Nephron (organoid): ENCODE measurements around the gene P3H3.

Source experiments
- H3K27ac Mint-ChIP-seq, 3 experiments: 2 replicates each; pipeline ENCODE4 v1.8.0; 2020; ENCODE audit warnings: mixed read lengths in 3 of 3, mild to moderate bottlenecking in 2 of 3, moderate library complexity in 1 of 3
- H3K27me3 Mint-ChIP-seq: 2 replicates; pipeline ENCODE4 v1.8.0; 2021; ENCODE audit warnings: low read depth, mild to moderate bottlenecking, moderate library complexity, mixed read lengths
- H3K36me3 Mint-ChIP-seq: 2 replicates; pipeline ENCODE4 v1.8.0; 2020; ENCODE audit warnings: low read depth, mixed read lengths
- H3K4me1 Mint-ChIP-seq: 2 replicates; pipeline ENCODE4 v1.8.0; 2020; ENCODE audit warnings: mixed read lengths
- H3K4me3 Mint-ChIP-seq, 3 experiments: 2 replicates each; pipeline ENCODE4 v1.8.0; 2020; ENCODE audit warnings: mild to moderate bottlenecking in 3 of 3, mixed read lengths in 3 of 3, moderate library complexity in 2 of 3
- H3K9me3 Mint-ChIP-seq: 2 replicates; pipeline ENCODE4 v1.8.0; 2020; ENCODE audit warnings: mixed read lengths
- TF ChIP-seq, protein P1 (sequence below), 3 experiments: fragments of 200-600 bp; sonication (generic); IDR thresholded peaks; one replicate each; pipeline ENCODE4 v1.5.0; 2021; ENCODE audit warnings: antibody characterized with exemption in 3 of 3; ENCODE audit not compliant: unreplicated experiment in 3 of 3

Gene P3H3, protein sequence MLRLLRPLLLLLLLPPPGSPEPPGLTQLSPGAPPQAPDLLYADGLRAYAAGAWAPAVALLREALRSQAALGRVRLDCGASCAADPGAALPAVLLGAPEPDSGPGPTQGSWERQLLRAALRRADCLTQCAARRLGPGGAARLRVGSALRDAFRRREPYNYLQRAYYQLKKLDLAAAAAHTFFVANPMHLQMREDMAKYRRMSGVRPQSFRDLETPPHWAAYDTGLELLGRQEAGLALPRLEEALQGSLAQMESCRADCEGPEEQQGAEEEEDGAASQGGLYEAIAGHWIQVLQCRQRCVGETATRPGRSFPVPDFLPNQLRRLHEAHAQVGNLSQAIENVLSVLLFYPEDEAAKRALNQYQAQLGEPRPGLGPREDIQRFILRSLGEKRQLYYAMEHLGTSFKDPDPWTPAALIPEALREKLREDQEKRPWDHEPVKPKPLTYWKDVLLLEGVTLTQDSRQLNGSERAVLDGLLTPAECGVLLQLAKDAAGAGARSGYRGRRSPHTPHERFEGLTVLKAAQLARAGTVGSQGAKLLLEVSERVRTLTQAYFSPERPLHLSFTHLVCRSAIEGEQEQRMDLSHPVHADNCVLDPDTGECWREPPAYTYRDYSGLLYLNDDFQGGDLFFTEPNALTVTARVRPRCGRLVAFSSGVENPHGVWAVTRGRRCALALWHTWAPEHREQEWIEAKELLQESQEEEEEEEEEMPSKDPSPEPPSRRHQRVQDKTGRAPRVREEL

DNA sequence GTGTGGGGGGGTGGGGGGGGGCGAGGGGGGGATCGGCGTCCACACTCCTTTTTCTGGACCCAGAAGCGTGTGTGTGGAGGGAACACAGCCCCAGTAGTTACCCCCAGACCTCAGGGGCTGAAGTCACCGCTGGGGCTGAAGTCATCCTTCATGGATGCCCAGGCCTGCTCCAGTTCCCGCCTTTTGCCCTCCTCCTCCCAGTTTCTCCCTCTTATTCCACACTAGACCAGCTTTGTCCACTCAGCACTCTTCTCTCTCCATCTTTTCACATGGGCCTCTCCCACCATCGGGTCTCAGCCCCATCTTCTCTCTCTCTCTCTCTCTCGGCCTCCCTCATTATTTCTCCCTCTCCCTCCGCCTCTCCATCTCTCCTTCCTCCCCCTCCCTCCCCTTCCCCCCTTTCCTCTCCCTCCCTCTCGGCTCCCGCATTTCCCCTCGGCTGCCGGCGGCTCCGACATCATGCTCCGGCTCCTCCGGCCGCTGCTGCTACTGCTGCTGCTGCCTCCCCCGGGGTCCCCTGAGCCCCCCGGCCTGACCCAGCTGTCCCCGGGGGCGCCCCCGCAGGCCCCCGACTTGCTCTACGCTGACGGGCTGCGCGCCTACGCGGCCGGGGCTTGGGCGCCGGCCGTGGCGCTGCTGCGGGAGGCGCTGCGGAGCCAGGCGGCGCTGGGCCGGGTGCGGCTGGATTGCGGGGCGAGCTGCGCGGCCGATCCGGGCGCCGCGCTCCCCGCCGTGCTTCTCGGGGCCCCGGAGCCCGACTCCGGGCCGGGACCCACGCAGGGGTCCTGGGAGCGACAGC, at the start of gene P3H3:
P3H3 (plus strand) TSS at position 426 of the 799 bp plus-strand sequence; CDS start at position 460, 34 bp downstream.
- H3K9me3 Mint-ChIP-seq = no peaks in the 10 kb centered on the region
- peaks cover 3% of the 10 kb centered on the region for H3K27me3 Mint-ChIP-seq
- TF ChIP-seq, protein P1, sequence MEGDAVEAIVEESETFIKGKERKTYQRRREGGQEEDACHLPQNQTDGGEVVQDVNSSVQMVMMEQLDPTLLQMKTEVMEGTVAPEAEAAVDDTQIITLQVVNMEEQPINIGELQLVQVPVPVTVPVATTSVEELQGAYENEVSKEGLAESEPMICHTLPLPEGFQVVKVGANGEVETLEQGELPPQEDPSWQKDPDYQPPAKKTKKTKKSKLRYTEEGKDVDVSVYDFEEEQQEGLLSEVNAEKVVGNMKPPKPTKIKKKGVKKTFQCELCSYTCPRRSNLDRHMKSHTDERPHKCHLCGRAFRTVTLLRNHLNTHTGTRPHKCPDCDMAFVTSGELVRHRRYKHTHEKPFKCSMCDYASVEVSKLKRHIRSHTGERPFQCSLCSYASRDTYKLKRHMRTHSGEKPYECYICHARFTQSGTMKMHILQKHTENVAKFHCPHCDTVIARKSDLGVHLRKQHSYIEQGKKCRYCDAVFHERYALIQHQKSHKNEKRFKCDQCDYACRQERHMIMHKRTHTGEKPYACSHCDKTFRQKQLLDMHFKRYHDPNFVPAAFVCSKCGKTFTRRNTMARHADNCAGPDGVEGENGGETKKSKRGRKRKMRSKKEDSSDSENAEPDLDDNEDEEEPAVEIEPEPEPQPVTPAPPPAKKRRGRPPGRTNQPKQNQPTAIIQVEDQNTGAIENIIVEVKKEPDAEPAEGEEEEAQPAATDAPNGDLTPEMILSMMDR (IDR thresholded peaks at IDR 0.05; ENCODE audit: unreplicated experiment in 3 of 3) = no peak
- peak within 1 kb of the TSS; percentile 96 to 100 (median 97) for H3K4me3 Mint-ChIP-seq
- H3K4me1 Mint-ChIP-seq = peaks cover 44% of the 10 kb centered on the region
- H3K27ac Mint-ChIP-seq = peak within 1 kb of the TSS; percentile 98 to 99 (median 98)
- H3K36me3 Mint-ChIP-seq = peaks cover 22% of the 10 kb centered on the region

DNA sequence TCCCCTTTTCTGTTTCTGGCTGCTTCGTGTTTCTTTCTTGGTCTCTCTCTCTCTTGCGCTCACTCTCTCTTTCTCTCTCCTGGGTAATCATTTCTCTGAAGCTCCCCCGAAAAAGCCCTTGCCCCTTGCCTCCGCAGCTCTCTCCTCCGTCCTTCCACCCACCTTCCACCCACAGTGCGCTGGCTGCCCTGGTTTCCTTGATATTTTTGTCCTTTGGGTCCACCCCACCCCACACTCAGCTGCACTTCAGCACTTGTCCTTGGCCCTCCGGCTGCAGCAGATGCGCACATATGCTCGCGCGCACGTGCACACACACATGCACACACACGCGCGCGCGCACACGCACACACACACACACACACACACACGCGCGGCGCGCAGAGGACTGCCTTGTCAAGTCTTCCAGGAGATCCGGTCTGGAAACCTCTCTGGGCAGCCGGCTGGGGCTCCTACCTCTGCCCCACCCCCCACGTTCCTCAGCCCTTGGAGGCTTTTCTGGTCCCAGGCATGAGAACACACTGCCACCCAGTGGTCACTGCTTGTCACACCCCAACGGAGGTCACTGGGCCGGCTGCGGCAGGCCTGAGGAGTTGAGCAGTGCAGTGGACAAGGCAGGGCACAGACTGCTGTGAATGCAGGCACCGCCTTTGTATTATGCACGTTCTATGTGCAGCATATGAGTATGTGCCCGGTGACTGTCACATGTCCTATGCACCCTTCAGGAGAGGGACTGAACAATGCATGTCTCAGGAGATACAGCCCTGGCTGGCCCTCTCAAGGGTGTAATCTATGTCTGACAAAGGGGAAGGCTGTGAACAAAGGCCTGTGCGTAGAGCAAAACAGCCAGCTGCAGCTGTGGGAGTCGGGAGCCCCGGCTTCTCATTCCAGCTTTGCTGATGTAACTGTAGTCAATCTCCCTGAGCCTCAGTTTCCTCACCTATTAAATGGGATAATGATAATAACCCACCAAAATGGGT, 49.3 kb upstream of the P3H3 start:
- TF ChIP-seq, protein P1 (IDR thresholded peaks at IDR 0.05; ENCODE audit: unreplicated experiment in 3 of 3) = peak; percentile 91 to 97 (median 94)
- Mint-ChIP-seq H3K27ac (peak overlapping the region; percentile 63 to 88 (median 76)), H3K4me1 (peaks cover 32% of the 10 kb centered on the region), H3K9me3 (no peaks in the 10 kb centered on the region), H3K36me3 (peaks cover 22% of the 10 kb centered on the region), H3K4me3 (peak overlapping the region; percentile 79 to 84 (median 82)), H3K27me3 (peaks cover 18% of the 10 kb centered on the region)

DNA sequence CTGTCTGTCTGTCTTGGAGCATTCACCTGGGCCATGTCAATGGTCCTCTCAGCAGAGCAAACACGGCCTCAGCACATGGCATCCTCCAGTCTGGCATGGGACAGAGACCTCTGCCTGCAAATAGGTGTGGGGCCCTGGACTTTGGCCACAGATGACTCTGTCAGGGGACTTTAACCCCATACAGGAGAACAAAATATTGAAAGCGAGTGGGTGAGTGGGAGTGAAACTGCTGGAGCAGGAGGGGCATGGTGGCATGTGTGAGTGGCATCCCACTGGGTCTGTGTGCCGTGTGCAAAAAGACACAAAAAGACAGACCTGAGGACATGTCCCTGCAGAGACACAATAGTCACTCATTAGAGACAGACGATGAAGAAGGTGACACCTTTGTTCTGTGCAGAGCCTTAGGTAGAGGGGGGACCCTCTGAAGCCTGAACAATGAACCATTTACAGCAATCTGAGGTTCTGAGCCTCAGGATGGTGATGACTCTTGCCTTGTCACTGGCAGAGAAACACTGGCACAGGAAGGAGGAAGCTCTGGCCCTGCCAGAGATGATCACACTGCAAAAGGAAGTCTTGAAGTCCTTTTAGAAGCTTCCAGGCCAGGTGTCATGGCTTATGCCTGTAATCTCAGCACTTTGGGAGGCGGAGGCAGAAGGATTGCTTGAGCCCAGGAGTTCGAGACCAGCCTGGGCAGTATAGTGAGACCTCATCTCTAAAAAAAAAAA, 48.3 kb upstream of the P3H3 start:
- Mint-ChIP-seq H3K4me3 (no peak overlapping the region), H3K27me3 (peaks cover 9% of the 10 kb centered on the region), H3K9me3 (no peaks in the 10 kb centered on the region), H3K36me3 (peaks cover 18% of the 10 kb centered on the region), H3K4me1 (peaks cover 28% of the 10 kb centered on the region), H3K27ac (peak overlapping the region; percentile 63 to 88 (median 76))
- TF ChIP-seq, protein P1 (IDR thresholded peaks at IDR 0.05; ENCODE audit: unreplicated experiment in 3 of 3) = no peak

DNA sequence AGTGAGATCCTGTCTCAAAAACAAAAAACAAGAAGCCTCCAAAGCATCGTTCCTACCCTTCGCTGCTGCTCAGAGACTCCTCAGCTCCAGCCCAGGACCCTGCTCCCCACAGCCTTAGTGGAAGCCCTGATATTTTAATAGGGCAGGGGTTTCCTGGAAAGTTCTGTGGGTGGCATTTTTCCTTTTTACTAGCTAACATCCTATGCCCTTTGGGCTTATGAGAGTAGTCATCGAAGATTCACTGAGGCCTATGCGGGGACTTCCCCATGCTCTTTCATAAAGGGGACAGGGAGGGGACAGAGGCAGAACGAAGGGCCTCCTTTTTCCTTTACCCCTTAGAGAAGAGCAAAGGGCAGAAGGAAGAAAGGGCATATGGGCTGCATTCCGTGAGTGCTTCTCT, 47.6 kb upstream of the P3H3 start:
- TF ChIP-seq, protein P1 (IDR thresholded peaks at IDR 0.05; ENCODE audit: unreplicated experiment in 3 of 3) = no peak
- H3K27ac Mint-ChIP-seq = peak overlapping the region in 1 of 3 experiments; percentile 16

More for the DNA sequence above, 47.6 kb upstream of the P3H3 start:
- Mint-ChIP-seq H3K4me1 (peaks cover 26% of the 10 kb centered on the region), H3K36me3 (peaks cover 11% of the 10 kb centered on the region), H3K4me3 (no peak overlapping the region), H3K9me3 (no peaks in the 10 kb centered on the region), H3K27me3 (peaks cover 7% of the 10 kb centered on the region)
